Parathyroid adenoma (tissue), 2 donors: ENCODE results near the gene RAB40C.

ENCODE experiments used
- H2AFZ ChIP-seq: fragments of 300-600 bp; sonication (generic); one replicate; pipeline ENCODE4 v1.7.0; 2017; ENCODE audit warnings: antibody characterized with exemption, mild to moderate bottlenecking
- H3K27ac ChIP-seq: fragments of 300-600 bp; sonication (generic); one replicate; pipeline ENCODE4 v1.7.0; 2017
- H3K27me3 ChIP-seq: fragments of 300-600 bp; sonication (generic); one replicate; pipeline ENCODE4 v1.7.0; 2017; ENCODE audit warnings: low read length; ENCODE audit not compliant: control insufficient read depth, insufficient read depth
- H3K36me3 ChIP-seq: fragments of 300-600 bp; sonication (generic); one replicate; pipeline ENCODE4 v1.7.0; 2017; ENCODE audit warnings: low read length; ENCODE audit not compliant: control insufficient read depth, insufficient read depth
- H3K4me1 ChIP-seq: fragments of 300-600 bp; sonication (generic); one replicate; pipeline ENCODE4 v1.7.0; 2017; ENCODE audit warnings: control low read depth
- H3K4me2 ChIP-seq: fragments of 300-600 bp; sonication (generic); one replicate; pipeline ENCODE4 v1.7.0; 2017; ENCODE audit warnings: low read length
- H3K4me3 ChIP-seq: fragments of 300-600 bp; sonication (generic); one replicate; pipeline ENCODE4 v1.7.0; 2017; ENCODE audit warnings: low read depth, low read length
- H3K79me2 ChIP-seq: fragments of 300-600 bp; sonication (generic); one replicate; pipeline ENCODE4 v1.7.0; 2017; ENCODE audit warnings: control low read depth
- H3K9ac ChIP-seq: fragments of 300-600 bp; sonication (generic); one replicate; pipeline ENCODE4 v1.7.0; 2017; ENCODE audit warnings: mild to moderate bottlenecking
- H3K9me3 ChIP-seq: fragments of 300-600 bp; sonication (generic); one replicate; pipeline ENCODE4 v1.7.0; 2017; ENCODE audit warnings: low read length; ENCODE audit not compliant: control insufficient read depth
- CTCF ChIP-seq: fragments of 300-600 bp; sonication (generic); IDR thresholded peaks from one replicate; pipeline ENCODE4 v1.7.0; 2017; ENCODE audit warnings: antibody characterized with exemption, mild to moderate bottlenecking
- donor health status: primary hyperparathyroidism.

Gene RAB40C

GRCh38 chr16:555528-556473 lies 34.1 kb upstream of the RAB40C start:
- no peak for TF ChIP-seq CTCF
- no peak overlapping the region for H3K9ac ChIP-seq

DNA sequence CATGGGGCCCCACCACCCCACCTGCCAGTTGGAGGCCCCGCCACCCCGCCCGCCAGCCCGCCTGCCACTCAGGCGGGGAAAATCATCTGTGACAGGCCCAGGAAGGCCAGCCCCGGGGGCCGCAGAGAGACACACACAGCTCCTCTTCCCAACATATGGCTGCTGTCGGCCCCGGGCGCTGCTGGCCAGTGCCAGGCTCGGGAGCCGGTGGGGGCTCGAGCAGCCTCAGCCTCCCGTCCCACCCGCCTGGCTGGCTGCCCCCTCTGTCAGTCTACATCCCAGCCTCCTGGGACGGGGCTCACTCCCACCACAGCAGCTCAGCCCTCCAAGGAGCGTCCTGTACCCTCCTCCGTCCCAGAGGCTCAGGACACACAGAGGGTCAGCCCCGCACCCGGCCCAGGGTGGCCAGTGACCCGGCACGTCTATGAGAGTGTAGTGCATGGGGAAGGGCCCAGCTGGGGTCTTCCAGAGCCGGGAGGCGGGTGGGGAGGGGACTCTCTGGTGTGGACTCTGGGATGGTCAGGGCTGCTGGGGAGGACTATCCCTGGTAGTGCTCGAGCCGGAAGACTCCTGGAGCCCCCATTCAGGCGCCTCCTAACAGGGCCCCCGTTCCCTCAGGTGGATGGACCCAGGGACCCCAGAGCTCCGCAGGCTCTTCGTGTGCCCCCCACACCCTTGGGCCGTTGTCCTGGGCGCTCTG lies 33.2 kb upstream of the RAB40C start:
- Histone ChIP-seq H3K79me2 (no peaks in the 10 kb centered on the region), H3K4me2 (no peak overlapping the region), H3K9me3 (no peaks in the 10 kb centered on the region), H3K4me3 (no peak overlapping the region), H2AFZ (no peak overlapping the region), H3K9ac (no peak overlapping the region), H3K27ac (no peak overlapping the region), H3K36me3 (no peaks in the 10 kb centered on the region), H3K4me1 (peaks cover 5% of the 10 kb centered on the region), H3K27me3 (no peaks in the 10 kb centered on the region)
- no peak for TF ChIP-seq CTCF

More at GRCh38 chr16:555528-556473, 34.1 kb upstream of the RAB40C start:
- no peak overlapping the region for H3K27ac ChIP-seq
- H3K79me2 ChIP-seq, result no peaks in the 10 kb centered on the region
- H3K9me3 ChIP-seq, result no peaks in the 10 kb centered on the region
- H3K36me3 ChIP-seq, result no peaks in the 10 kb centered on the region
- no peak overlapping the region for H3K4me3 ChIP-seq
- H3K27me3 ChIP-seq, result no peaks in the 10 kb centered on the region
- H3K4me1 ChIP-seq, result peaks cover 5% of the 10 kb centered on the region
- no peak overlapping the region for H2AFZ ChIP-seq
- no peak overlapping the region for H3K4me2 ChIP-seq

DNA sequence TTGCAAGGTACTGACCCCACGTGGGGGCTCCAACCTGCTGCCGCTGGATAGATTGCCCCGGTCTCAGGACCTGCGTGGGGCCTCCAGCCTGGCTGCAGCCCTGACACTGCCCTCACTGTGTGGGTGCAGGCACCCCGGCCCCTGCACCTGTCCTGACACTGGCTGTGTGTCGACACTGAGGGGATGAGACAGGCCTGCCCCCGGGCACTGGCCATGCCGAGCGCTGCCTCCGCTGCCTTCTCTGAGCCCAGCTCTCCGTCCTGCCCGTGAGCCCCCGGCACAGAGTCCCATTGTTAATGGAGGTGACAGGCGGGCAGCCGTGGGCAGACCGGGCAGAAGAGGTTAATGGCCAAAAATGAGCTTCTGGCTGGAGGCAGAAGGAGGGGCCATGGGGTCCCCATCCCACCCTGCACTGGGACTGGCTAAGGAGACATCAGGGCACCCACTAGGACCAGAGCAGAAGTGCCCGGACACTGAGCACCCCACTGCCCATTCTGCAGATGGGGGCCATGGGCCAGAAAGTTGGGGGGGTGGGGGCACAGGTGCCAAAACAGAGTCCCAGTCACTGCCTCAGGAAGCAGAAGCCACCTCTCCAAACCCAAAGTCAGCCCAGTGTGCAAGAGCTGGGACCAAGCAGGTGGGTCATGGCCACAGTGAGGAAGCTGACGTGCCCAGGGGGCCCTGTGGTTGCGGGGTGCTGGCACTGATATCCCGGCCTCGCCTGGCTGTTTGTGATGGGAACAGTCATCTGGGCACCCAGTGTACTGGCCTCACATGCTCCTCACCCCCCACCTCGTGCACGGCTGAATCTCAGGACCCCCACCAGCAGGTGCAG lies 32.2 kb upstream of the RAB40C start:
- no peak overlapping the region for H3K4me3 ChIP-seq
- no peak overlapping the region for H3K9ac ChIP-seq
- H3K36me3 ChIP-seq, result no peaks in the 10 kb centered on the region
- H3K27me3 ChIP-seq, result no peaks in the 10 kb centered on the region
- H3K4me2 ChIP-seq, result no peak overlapping the region
- H3K4me1 ChIP-seq, result peaks cover 5% of the 10 kb centered on the region
- H2AFZ ChIP-seq, result no peak overlapping the region
- TF ChIP-seq CTCF, result no peak
- H3K79me2 ChIP-seq, result no peaks in the 10 kb centered on the region
- no peaks in the 10 kb centered on the region for H3K9me3 ChIP-seq
- no peak overlapping the region for H3K27ac ChIP-seq

DNA sequence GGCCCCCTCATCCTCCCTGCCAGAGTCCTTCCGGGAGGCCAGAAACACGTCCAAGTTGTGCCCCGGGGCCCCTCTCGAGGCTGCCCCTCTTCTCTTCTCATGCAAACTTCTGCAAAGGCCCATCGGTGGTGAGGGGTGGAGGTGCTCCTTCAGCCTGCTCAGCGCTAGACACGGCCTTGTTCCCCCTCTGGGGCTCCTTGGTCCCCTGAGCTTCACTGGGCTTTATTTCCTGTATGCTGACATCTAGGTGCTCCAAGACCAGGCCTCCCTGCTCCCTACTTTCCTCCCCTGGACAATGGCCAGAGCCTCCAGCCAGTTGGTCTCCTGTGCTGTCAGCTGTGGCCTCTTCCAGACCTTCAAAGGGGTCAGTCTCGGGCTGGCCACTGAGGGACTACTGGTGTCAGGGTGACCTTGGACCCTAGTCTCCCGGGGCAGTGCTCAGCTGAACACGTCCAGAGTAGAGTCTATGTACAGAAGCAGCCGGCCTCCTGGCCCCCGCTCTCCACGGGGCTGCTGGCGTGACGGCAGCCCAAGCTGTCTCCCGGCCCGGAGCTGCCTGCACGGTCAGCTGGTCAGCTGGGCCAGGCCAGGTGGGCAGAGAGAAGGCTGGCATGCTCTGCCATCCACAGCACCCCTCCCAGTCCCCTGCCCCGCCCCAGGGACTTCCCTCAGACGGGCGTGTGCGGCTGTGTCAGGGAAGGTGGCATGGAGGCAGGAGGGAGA lies 31.4 kb upstream of the RAB40C start:
- H3K9me3 ChIP-seq, result no peaks in the 10 kb centered on the region
- no peak overlapping the region for H2AFZ ChIP-seq
- peaks cover 5% of the 10 kb centered on the region for H3K4me1 ChIP-seq
- H3K4me3 ChIP-seq, result no peak overlapping the region
- no peaks in the 10 kb centered on the region for H3K36me3 ChIP-seq
- H3K9ac ChIP-seq, result no peak overlapping the region
- TF ChIP-seq CTCF, result no peak
- H3K79me2 ChIP-seq, result no peaks in the 10 kb centered on the region
- no peak overlapping the region for H3K4me2 ChIP-seq
- no peaks in the 10 kb centered on the region for H3K27me3 ChIP-seq
- H3K27ac ChIP-seq, result no peak overlapping the region
